Stimulated activated CD8-positive, alpha-beta memory T cell treated with anti-CD3 and anti-CD28 coated beads, Interleukin-2, amount 100 ng/mL, for 48 hours (primary cell): ENCODE results near the gene ABCA7.

ENCODE experiments used
- DNase-seq, 2 donors: peaks; one replicate each; pipeline ENCODE4 v3.0.0-alpha.2; 2020; ENCODE audit warnings: low read depth in 2 of 2

Gene ABCA7

DNA sequence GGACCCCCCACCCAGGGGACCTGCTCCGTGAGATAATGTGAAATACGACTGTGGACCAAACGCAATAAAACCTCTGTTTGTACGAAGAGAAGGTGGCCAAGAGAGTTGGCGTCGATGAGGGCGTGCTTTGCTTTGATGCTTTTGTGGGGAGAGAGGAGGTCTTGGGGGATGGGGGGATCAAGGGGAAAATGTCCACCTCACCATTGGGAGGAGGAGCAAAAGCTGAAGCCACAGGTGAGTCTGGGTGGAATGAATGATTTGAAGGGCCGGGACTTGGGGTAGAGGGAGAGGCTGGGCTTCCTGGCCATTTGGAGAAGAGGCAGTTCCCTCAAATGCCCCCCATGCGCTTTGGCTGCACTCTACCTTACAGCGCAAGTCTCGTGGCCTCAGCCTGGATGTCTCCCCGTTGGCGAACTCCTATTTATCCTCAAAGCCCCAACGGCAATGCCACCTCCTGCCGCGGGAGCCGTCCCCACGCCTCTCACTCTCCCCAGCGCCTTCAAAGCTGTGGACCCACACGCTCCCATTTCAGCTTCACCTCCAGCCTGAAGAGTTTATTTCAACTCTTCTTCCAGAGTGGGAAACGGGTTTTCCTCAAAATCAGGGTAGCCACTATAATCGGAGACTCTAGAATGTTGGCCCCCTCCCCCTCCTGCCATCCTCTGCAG, 795 bp upstream of the ABCA7 start:
- no peak for DNase-seq

DNA sequence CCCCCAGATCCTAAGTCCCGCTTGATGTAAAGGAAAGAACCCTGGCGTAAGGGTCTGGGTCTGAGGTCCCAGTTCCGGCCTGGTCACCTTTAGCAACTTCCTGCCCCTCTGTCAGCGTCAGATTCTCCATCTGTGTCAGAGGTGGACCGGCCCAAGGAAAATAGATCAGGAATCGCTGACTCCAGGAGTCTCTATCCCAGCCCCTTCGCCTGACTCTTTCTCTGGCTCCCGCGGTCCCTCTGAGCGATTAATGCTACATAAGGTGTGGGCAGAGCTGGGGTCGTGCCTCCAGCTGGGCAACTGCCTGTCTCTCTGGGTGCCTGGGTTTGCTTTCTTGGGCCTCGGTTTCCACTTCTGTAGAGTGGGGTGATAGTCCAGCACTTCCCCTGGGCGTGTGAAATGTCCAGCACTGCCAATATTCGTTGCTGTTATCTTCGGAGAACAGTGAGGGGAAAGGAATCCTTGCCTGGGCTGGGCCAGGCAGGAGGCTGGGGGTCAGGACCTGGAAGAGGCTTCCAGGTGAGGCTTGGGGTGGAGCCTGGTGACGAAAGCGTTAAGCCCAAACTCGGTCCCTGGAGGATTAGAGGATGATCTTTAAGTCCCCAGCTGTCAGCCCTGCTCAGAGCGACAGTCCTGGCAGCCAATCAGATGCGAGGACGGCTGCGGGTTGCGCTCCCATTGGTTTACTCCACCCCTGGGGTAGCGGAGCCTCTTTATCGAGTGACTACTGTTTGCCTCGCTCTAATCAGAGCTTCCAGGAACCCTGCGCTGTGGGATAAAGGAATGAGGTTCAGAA, 767 bp downstream of the ABCA7 start:
- peak; percentile 74 to 90 for DNase-seq

DNA sequence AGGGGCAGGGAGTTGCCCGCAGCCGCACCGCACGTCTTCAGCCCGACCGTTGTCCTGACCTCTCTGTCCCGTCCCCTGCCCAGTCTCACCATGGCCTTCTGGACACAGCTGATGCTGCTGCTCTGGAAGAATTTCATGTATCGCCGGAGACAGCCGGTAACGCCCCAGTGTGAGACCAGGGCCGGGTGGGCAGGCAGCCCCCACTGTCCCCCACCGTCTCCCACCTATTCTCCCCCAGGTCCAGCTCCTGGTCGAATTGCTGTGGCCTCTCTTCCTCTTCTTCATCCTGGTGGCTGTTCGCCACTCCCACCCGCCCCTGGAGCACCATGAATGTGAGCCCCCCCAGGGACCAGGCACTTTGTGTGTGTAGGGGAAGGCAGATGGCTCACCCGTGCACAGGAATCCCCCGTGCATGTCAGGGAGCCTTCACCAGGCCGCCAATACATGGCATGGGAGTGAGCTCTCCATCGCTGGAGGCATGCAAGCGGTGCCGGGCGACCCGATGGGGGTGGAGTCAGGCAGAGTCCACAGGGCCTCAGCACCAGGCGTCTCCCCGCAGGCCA, 1.4 kb downstream of the ABCA7 start:
- no peak for DNase-seq

DNA sequence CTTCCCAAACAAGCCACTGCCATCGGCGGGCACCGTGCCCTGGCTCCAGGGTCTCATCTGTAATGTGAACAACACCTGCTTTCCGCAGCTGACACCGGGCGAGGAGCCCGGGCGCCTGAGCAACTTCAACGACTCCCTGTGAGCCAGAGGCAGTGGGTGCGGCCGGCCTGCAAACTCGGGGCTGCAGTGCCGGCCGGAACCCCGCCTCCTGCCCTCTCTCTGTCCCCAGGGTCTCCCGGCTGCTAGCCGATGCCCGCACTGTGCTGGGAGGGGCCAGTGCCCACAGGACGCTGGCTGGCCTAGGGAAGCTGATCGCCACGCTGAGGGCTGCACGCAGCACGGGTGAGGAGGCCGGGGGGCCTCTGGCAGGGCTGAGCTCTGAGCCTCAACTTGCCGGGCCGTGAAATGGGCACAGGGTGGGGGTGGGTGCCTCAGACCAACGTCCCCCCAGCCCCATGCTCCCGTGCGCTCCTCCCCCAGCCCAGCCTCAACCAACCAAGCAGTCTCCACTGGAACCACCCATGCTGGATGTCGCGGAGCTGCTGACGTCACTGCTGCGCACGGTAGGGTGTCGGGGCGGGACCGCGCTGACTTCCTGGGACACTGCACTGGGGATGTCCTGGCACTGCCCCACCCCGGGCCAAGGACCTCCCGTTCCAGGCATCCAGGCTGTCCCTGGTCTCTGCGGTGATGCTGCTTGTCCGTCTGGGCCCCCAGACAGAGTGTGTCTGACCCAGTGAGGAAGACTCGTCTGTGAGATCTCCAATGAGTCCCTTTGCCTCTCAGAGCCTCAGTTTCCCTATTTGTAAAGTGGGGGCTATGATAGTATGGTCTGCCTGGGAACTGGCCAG, 2.2 kb downstream of the ABCA7 start:
- DNase-seq: no peak

DNA sequence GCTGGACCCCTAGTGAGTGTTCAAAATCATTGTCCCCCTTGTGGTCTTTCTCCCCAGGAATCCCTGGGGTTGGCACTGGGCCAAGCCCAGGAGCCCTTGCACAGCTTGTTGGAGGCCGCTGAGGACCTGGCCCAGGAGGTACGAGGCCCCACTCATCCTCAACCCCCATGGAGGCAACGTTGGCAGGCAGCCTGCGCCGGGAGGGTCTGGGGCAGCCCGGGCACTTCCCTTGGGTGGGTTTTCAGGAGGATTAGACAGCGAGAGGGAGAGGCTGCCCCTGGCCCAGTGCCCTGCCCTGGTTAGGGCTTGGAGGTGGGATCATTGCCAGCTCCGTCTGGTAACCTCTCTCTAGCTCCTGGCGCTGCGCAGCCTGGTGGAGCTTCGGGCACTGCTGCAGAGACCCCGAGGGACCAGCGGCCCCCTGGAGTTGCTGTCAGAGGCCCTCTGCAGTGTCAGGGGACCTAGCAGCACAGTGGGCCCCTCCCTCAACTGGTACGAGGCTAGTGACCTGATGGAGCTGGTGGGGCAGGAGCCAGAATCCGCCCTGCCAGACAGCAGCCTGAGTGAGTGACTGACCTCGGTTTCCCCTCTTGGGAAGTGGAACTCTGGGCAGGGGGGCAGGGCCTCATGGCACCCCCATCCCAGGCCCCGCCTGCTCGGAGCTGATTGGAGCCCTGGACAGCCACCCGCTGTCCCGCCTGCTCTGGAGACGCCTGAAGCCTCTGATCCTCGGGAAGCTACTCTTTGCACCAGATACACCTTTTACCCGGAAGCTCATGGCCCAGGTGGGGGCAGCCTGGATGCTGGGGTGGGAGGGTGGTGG, 3.0 kb downstream of the ABCA7 start:
- no peak for DNase-seq

DNA sequence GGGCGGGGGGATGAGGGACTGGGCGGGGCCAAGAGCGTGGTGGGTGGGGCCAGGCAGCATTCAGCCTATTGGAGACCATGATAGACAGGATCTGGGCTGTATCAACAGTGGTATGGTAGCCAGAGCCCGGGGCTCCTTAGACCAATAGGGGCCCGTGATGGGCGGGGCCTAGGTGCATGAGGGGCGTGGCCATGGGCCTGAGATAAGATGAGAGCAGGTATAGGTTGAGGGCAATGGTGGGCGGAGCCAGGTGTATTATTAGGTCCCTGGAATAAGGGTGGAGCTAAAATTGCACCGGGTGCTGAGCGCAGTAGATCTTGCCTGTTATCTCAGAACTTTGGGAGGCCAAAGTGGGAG, 5.3 kb downstream of the ABCA7 start:
- peak in 1 of 2 donors; percentile 79 for DNase-seq

DNA sequence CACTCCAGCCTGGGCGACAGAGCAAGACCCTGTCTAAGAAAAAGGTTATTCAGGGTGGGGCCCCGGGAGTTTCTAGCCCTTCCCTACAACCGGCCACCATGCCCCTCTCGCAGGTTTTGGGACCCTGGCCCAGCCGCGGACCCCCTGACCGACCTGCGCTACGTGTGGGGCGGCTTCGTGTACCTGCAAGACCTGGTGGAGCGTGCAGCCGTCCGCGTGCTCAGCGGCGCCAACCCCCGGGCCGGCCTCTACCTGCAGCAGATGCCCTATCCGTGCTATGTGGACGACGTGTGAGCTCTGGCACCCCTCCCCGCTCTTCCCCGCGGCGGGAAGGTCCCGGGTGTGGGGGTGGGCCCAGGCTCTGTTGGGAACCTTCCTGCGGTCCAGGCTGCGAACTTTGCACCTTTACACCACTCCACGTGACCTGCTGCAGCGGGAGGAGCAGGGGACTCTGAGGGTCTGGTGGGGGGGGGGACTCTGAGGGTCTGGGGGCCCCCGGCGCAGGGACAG, 6.3 kb downstream of the ABCA7 start:
- DNase-seq: no peak

DNA sequence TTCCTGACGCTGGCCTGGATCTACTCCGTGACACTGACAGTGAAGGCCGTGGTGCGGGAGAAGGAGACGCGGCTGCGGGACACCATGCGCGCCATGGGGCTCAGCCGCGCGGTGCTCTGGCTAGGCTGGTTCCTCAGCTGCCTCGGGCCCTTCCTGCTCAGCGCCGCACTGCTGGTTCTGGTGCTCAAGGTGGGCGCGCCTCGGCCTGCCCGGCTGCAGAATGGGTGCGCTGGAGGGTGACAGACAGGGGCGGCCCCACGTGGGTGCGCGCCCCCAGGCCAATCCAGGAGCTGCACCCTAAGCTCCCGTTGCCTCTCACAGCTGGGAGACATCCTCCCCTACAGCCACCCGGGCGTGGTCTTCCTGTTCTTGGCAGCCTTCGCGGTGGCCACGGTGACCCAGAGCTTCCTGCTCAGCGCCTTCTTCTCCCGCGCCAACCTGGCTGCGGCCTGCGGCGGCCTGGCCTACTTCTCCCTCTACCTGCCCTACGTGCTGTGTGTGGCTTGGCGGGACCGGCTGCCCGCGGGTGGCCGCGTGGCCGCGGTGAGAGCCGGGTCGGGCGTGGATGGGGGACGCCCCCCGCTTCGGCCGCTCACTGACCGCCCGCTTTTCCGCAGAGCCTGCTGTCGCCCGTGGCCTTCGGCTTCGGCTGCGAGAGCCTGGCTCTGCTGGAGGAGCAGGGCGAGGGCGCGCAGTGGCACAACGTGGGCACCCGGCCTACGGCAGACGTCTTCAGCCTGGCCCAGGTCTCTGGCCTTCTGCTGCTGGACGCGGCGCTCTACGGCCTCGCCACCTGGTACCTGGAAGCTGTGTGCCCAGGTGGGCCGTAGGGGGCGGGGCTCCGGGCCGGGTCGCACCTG, 7.2 kb downstream of the ABCA7 start:
- no peak for DNase-seq

DNA sequence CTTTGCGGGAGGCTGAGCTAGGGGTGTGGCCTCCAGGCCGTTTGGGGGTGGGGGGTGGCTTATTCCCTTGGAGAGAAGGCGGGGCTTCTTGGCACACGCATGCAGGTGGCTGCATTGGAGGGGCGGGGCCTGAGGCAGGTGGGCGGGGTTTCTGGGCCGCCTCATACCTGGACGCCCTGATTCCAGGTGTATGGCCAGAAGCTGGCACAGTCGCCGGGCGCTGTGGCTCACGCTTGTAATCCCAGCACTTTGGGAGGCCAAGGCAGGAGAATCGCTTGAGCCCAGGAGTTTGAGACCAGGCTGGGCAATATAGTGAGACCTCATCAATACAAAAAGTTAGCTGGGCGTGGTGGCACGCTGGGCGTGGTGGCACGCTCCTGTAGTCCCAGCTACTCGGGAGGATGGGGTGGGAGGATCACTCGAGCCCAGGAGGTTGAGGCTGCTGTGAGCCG, 7.8 kb downstream of the ABCA7 start:
- no peak for DNase-seq

DNA sequence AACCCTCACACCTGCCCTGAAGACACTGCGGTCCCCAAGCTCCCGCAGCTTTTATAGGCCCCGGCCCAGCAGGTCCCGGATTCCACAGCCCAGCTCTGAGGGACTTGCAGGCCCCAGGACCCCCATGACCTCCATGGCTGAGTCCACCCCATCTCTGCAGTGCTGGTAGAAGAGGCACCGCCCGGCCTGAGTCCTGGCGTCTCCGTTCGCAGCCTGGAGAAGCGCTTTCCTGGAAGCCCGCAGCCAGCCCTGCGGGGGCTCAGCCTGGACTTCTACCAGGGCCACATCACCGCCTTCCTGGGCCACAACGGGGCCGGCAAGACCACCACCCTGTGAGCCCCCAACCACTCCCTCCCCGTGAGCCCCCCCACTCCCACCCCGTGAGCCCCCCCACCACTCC, 9.2 kb downstream of the ABCA7 start:
- DNase-seq: no peak

DNA sequence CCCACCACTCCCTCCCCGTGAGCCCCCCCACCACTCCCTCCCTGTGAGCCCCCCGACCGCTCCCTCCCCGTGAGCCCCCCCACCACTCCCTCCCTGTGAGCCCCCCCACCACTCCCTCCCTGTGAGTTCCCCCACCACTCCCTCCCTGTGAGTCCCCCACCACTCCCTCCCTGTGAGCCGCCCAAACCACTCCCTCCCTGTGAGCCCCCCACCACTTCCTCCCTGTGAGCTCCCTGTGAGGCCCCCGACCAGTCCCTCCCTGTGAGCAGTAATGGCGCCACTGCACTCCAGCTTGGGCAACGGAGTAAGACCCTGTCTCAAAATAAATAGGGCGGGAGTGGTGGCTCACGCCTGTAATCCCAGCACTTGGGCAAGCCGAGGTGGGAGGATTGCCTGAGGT, 9.9 kb downstream of the ABCA7 start:
- no peak for DNase-seq

DNA sequence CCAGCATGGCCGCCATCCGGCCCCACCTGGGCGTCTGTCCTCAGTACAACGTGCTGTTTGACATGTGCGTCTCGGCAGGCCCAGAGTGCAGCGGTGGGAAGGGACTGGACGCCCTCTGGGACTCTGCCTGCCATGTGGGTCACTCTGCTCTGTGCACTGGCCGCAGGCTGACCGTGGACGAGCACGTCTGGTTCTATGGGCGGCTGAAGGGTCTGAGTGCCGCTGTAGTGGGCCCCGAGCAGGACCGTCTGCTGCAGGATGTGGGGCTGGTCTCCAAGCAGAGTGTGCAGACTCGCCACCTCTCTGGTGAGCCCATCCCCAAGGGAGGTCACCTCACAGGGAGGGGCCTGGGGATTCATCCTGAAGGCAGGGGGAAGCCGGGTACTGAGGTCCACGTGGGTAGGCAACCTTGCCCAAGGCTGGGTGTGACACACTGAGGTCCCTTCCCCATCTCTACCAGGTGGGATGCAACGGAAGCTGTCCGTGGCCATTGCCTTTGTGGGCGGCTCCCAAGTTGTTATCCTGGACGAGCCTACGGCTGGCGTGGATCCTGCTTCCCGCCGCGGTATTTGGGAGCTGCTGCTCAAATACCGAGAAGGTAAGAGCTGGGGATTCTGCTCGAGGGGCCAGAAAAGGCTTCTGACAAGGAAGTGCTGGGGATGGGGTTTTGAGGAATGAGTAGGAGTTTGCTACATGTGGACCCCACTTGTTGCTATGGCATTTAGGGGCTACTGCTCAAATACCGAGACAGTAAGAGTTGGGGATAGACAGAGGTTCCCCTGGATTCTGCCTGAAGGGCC, 11.3 kb downstream of the ABCA7 start:
- no peak for DNase-seq

DNA sequence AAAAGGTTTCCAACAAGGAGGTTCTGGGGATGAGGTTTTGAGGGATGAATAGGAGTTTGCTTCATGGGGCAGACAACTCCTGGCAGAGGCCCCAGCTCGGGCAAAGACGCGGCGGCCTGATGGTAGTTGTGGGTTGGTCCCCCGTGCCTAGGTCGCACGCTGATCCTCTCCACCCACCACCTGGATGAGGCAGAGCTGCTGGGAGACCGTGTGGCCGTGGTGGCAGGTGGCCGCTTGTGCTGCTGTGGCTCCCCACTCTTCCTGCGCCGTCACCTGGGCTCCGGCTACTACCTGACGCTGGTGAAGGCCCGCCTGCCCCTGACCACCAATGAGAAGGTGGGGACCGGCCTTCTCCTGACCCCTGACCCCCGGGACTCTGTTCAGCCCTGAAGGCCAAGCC, 11.9 kb downstream of the ABCA7 start:
- DNase-seq: no peak

DNA sequence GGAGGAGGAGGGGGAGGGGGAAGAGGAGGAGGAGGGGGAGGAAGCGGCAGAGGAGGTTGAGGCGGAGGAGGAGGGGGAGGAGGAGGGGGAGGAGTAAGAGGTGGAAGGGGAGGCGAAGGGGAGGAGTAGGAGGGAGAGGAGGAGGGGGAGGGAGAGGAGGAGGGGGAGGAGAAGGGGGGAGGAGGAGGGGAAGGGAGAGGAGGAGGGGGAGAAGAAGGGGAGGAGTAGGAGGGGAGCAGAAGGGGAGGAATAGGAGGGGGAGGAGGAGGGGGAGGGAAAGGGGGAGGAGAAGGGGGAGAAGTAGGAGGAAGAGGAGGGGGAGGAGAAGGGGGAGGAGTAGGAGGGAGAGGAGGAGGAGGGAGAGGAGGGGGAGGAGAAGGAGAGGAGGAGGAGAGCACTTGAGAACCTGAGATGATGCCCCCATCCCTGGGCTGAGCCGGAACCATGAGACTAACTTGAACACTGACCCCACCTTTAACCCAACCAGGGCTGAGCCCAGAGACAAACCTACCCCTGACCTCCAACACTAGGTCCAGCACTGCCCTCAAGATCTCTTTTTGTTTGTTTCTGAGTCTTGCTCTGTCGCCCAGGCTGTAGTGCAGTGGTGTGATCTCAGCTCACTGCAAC, 12.6 kb downstream of the ABCA7 start:
- DNase-seq: no peak

DNA sequence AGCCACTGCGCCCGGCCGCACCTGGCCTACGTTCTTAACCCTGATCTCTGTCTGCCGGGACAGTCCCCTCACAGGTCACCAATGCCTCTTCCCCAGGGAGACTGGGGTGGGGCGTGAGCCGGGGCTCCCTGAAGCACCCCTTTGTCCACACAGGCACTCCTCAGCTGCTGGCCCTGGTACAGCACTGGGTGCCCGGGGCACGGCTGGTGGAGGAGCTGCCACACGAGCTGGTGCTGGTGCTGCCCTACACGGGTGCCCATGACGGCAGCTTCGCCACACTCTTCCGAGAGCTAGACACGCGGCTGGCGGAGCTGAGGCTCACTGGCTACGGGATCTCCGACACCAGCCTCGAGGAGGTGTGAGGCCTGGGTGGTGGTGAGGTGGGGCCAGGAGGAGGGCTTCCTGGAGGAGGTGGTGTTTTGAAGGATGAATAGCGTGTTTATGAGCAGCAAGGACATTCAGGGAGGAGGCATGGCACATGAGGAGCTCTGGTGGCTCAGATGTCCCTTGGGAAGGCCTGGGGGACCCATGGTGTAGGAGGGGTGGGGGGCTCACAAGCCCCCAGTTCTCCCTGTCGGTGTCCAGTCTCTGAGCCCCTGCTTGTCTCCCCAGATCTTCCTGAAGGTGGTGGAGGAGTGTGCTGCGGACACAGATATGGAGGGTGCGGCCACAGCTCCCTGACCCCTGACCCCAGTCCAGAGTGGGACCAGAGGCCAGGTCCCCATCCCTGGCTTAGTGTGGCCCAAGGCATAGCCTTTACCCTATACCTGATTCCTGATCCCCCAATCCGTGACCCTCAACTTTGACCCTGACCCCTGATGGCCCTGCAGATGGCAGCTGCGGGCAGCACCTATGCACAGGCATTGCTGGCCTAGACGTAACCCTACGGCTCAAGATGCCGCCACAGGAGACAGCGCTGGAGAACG, 13.5 kb downstream of the ABCA7 start:
- DNase-seq: no peak

DNA sequence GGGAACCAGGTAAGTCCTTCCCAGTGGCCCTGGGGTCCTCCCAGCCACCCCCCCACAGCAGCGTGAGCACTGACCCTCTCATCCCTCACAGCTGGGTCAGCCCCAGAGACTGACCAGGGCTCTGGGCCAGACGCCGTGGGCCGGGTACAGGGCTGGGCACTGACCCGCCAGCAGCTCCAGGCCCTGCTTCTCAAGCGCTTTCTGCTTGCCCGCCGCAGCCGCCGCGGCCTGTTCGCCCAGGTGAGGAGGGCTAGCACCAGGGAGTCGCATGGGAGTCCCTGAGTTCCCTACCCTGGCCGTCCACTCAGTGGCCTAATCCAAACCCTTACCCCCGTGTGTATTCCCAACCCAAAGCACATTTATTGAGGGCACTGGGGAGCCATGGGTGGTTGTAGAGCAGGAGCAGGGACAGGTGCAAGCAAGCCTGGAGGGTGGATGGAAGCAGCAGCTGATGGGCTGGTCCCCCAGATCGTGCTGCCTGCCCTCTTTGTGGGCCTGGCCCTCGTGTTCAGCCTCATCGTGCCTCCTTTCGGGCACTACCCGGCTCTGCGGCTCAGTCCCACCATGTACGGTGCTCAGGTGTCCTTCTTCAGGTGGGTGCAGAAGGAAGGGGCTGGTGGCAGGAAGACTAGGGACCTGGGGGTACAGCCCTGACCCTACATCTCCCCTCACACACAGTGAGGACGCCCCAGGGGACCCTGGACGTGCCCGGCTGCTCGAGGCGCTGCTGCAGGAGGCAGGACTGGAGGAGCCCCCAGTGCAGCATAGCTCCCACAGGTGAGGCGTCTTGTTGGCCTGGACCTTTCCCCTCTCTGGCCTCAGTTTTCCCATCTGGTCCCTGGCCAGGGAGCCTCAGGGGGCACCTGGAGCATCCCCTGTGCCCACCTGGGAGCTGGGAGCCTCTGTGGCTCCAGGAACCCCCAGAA, 14.5 kb downstream of the ABCA7 start:
- DNase-seq: no peak

DNA sequence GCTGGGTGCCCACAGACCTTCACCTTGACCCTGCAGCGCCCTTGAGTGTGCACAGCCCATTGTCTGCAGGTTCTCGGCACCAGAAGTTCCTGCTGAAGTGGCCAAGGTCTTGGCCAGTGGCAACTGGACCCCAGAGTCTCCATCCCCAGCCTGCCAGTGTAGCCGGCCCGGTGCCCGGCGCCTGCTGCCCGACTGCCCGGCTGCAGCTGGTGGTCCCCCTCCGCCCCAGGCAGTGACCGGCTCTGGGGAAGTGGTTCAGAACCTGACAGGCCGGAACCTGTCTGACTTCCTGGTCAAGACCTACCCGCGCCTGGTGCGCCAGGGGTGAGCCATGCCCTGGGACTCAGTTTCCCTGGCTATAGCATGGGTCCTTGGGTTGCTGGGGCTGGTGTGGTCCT, 15.1 kb downstream of the ABCA7 start:
- no peak for DNase-seq
